Left kidney (tissue), 2 donors: ENCODE results near the gene KLHDC10. TPM values are rescaled to one million over a fixed set of nuclear protein-coding genes. Genes with fewer than 3 reads are reported as not detected.
"Not testable (repeated sequence)": the region's sequence is repeated elsewhere in the genome, so short reads cannot be mapped to it uniquely, and the experiment has no call there.

ENCODE experiments used
- DNase-seq: peaks from one replicate; pipeline ENCODE4 v3.0.0-alpha.2; 2013
- polyA plus RNA-seq: library from polyadenylated mRNA; unstranded; fragments of 120-200 nt; gene quantifications from one replicate; pipeline ENCODE4 v1.2.1, GENCODE V29; 2013; ENCODE audit not compliant: insufficient read length

The KLHDC10 gene
- polyA plus RNA-seq, 1 donor: 63.9 TPM

- no peak for DNase-seq
Observed at GRCh38 chr7:130154131-130154500, 83.8 kb downstream of the KLHDC10 start.

- no peak for DNase-seq
Observed at GRCh38 chr7:130154501-130155317, 84.4 kb downstream of the KLHDC10 start.

GRCh38 chr7:130156140-130156539, 85.8 kb downstream of the KLHDC10 start:
- DNase-seq: no peak

GRCh38 chr7:130157700-130158099, 87.4 kb downstream of the KLHDC10 start:
- DNase-seq: no peak

- DNase-seq: no peak
Observed at GRCh38 chr7:130160023-130160422, 89.7 kb downstream of the KLHDC10 start.

- no peak for DNase-seq
Observed at GRCh38 chr7:130160455-130160854, 90.1 kb downstream of the KLHDC10 start.

DNA sequence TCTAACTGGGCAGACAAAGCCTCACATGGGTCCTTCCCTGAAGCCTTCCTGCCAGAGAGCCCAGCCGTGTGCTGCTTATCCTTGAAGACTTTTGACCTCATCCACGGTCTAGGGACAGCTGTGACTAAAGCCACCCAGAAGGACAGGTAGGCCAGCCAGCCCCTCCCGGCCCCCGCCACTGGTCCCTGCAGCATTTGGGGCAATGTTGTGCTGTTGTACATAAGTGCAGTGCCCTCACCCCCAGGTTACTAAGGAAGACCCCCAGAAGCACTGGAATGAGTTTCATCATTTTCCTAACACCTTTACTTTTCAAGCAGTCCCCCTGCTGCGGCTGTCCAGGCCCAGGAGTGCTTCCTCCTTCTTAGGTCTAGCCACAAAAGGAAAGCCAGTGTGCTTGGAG, 91.9 kb downstream of the KLHDC10 start:
- no peak for DNase-seq

DNA sequence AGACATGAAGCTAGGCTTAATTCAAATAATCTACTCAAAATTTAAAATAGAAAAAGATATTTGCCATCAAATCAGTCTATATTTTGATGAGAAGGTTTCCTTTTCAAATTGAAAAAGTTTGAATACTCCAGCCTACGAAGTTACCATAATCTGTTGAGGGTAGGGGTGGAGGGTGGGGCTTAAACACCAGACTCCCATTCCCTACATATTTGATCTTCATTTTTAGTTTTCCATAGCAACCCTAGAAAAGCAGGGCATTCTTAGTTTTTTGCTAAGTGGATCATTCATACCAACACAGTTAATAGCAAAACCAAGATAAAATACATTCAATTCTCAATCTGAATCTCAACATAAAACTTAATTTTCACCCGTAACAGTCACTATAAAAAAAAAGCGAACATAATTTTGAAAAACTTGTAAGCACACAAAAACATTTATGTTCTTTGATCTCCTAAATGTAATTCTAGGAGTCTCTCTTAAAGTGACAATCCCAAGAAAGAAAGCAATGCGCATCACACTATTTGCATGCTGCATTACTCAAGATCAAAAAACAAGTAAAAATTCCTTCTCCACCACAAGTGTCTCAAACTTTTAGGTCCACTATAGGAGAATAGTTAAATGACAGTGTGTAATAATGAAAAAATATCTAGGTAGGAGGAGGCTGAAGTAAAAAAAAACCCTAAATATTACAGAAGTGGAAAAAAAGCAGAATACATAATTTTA, 104.1 kb downstream of the KLHDC10 start:
- DNase-seq: no peak

GRCh38 chr7:130178251-130178650, 107.9 kb downstream of the KLHDC10 start:
- no peak for DNase-seq

GRCh38 chr7:130179631-130180030, 109.3 kb downstream of the KLHDC10 start:
- no peak for DNase-seq

DNA sequence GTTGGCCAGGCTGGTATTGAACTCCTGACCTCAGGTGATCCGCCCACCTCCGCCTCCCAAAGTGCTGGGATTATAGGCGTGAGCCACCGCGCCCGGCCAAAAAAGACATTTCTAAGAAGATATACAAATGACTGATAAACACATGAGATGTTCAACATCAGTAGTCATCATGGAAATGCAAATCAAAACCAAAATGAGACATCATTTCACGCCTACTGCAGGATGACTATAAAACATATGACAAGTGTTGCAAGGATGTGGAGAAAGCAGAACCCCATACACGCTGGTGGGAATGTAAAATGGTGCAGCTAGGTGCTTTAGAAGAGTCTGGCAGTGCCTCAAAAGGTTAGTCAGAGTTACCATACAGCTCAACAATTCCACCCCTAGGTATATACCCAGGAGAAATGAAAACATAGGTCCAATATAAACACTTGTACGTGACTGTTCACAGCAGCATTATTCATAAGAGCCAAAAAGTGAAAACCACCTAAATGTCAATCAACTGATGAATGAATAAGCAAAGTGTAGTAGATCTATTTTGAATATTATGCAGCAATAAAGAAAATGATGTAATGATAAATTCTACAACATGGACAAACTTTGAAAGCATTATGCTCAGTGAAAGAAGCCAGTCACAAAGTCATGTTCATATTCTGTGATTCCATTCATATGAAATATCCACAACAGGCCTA, 110.4 kb downstream of the KLHDC10 start:
- DNase-seq: no peak

DNA sequence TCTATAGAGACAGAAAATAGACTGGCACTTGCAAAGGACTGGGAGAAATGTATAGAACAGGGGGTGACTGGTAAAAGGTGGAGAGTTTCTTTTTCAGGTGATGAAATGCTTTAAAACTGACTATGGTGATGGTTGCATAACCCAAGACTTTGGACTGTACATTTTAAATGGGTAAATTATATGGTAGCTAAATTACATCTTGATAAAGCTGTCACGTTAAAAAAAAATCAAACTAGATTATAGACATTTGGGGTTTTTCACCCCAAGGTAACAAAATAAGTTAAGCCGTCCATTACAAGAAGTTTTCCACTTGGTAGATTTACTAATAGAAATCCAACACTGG, 110.9 kb downstream of the KLHDC10 start:
- no peak for DNase-seq

- DNase-seq: no peak
Observed at GRCh38 chr7:130182990-130183389, 112.7 kb downstream of the KLHDC10 start.

- DNase-seq: not testable (repeated sequence)
Observed at GRCh38 chr7:130184349-130184748, 114.0 kb downstream of the KLHDC10 start.

Other genes with a start within 250 kb of the KLHDC10 start
- gene UBE2H, start 117.6 kb upstream of the KLHDC10 start, polyA plus RNA-seq: 137 TPM
- 36.7 TPM for gene ZC3HC1, start 19.2 kb upstream of the KLHDC10 start, polyA plus RNA-seq
- 32.2 TPM for gene TMEM209, start 134.9 kb downstream of the KLHDC10 start, polyA plus RNA-seq
- gene SSMEM1, start 137.3 kb downstream of the KLHDC10 start, polyA plus RNA-seq: not detected
- 0.60 TPM for gene CPA2, start 196.3 kb downstream of the KLHDC10 start, polyA plus RNA-seq
- gene CPA4, start 222.6 kb downstream of the KLHDC10 start, polyA plus RNA-seq: 0.55 TPM